ENCODE measurements around the gene ATP1B1.

DNA sequence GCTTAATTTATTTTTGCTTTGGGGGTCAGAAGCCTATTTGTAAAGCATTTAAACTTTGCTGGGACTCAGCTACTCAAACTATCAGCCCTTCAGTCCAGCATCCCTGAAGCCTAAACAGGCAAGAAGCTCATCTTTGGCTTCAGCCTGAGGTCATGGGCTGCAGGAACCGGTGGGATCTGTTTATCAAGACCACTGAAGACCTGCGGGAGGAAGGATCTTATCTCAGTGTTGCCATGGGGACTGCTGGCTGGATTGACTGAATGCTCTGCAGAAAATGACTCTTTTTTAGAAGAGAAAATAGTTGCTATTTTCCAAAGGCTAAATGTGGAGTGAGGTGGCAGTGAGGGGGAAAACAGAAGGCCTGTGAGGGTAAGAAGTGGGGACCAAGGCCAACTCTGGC is 20.6 kb upstream of the ATP1B1 start:
- TF ChIP-seq, protein P1, sequence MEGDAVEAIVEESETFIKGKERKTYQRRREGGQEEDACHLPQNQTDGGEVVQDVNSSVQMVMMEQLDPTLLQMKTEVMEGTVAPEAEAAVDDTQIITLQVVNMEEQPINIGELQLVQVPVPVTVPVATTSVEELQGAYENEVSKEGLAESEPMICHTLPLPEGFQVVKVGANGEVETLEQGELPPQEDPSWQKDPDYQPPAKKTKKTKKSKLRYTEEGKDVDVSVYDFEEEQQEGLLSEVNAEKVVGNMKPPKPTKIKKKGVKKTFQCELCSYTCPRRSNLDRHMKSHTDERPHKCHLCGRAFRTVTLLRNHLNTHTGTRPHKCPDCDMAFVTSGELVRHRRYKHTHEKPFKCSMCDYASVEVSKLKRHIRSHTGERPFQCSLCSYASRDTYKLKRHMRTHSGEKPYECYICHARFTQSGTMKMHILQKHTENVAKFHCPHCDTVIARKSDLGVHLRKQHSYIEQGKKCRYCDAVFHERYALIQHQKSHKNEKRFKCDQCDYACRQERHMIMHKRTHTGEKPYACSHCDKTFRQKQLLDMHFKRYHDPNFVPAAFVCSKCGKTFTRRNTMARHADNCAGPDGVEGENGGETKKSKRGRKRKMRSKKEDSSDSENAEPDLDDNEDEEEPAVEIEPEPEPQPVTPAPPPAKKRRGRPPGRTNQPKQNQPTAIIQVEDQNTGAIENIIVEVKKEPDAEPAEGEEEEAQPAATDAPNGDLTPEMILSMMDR (IDR thresholded peaks at IDR 0.05) = no peak
- TF ChIP-seq POLR2A (IDR thresholded peaks at IDR 0.05) = no peak
